ENCODE data around the gene NES.

NES gene

GRCh38 chr1:156618853-156619581, 58.2 kb downstream of the NES start, which contains the start of gene HAPLN2:
TSS of gene HAPLN2 (plus strand) at chr1:156619415. CDS start at chr1:156623491, 4,076 bp downstream.
- no peak for DNase-seq (ENCODE audit: low spot score)

Data from CD4-positive, alpha-beta T cell treated with Interleukin-15 for 4 hours (primary cell).